GM18499 (cell line): Measurements from ENCODE around the gene CELA1.
"Not testable (repeated sequence)": the region's sequence is repeated elsewhere in the genome, so short reads cannot be mapped to it uniquely, and the experiment has no call there.

Experiments used
- ATAC-seq: cut with Tn5 transposase; IDR thresholded peaks from one replicate; pipeline ENCODE4 v1.9.1; 2021; ENCODE audit warnings: moderate number of reproducible peaks; ENCODE audit not compliant: insufficient read depth, unreplicated experiment

CELA1 gene

GRCh38 chr12:51320695-51321320 lies 25.7 kb downstream of the CELA1 start:
- no peak for ATAC-seq

- no peak for ATAC-seq
Observed at GRCh38 chr12:51320311-51320694, 26.2 kb downstream of the CELA1 start.

- ATAC-seq: no peak
Observed at GRCh38 chr12:51318846-51319599, 27.5 kb downstream of the CELA1 start.

GRCh38 chr12:51318057-51318806 lies 28.2 kb downstream of the CELA1 start:
- not testable (repeated sequence) for ATAC-seq

DNA sequence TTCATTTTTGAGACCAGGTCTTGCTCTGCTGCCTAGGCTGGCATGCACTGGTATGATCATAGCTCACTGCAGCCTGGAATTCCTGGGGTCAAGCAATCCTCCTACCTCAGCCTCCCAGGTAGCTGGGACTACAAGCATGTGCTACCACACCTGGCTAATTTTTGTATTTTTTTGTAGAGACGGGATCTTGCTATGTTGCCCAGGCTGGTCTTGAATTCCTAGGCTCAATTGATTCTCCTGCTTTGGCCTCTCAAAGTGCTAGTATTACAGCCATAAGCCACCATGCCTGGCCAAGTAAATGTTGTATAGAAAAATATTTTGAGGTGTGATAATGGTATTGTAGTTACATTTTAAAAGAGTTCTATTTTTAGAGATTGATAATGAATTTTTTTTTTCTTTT lies 35.1 kb downstream of the CELA1 start:
- ATAC-seq: no peak

DNA sequence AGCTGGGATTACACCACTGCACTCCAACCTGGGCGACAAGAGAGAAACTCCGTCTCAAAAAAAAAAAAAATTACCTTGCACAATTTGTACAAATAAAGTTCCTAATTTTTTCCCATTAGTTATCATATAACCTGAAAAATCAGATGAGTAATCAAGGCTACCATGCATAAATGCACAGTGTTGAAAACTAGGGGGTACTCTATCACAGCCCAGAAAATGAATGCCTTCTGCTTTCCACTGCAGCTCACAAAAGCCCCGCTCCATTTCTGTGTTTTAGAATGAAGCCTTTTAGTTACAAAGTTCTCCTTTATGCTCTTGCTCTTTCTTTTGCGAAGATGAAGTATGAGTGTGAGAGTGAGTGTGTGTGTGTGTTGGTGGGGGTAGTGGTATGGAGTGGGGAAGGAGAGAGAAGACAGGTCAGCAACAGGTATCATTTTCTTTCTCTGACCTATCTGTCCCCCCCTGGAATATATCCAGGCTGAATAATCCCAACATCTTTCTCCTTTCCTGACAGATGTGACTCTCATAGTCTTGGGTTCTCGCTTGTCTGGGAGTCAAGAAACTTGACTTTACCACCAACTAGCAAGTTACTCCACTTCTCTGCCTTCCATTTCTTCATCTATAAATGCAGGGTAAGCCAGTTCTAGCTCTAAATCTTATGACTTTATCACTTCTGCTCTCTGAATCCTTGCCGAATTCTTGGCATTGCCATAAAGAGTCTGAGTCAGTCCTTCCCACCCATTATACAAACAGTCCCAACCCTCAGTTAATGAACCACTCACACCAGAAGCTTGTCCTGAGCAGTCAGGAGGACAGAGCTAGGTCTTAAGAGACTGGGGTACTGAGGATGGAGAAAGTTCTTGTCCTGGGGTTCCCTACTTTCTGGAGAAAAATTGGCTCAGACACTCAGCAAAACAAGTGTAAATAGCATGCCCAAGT lies 38.6 kb downstream of the CELA1 start:
- no peak for ATAC-seq

DNA sequence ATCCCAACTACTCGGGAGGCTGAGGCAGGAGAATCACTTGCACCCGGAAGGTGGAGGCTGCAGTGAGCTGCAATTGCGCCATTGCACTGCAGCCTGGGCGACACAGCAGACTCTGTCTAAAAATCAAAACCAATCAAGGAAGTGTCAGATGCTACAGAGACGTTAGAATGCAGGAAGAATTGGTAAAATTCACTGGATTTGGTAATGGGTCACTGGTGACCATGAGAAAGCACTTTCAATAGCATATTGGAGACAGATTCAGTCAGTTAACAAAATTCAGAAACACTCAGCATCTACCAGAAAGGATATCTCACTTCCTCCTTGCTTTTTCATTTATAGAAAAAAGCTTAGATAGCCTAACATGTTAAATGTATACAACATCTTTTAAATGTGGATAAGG lies 40.0 kb downstream of the CELA1 start:
- ATAC-seq: no peak

DNA sequence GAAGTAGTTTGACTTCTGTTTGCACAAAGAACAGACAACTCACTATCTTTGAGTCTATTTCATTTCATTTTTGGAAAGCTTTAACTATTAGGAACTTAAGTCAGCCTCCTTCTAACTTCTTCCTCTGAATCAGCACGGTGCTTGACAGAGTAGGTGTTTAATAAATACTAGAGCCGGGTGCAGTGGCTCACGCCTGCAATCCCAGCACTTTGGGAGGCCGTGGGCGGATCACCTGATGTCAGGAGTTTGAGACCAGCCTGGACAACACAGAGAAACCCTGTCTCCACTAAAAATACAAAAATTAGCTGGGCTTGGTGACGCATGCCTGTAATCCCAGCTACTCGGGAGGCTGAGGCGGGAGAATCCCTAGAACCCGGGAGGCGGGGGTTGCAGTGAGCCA lies 45.7 kb downstream of the CELA1 start:
- ATAC-seq: not testable (repeated sequence)

DNA sequence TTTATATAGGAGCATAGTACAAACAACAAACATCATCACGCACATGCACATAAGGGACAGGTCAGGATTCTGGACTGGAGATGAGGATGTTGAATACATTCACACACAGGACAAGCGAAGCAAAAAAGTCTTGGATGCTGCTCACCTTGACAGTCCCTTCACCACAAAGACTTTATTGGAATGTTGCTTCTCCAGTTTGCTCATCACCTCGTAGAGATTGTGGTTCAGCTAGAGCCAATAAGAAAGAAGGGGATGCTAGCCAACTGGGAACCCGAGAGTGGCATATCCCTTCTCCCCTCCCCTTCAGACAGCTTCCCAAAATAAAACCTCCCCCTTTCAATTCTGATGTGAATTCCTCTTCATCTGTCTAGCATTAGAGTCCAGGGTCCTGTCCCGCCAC lies 50.8 kb downstream of the CELA1 start:
- no peak for ATAC-seq

- not testable (repeated sequence) for ATAC-seq
Observed at GRCh38 chr12:51294097-51294496, 52.4 kb downstream of the CELA1 start.

DNA sequence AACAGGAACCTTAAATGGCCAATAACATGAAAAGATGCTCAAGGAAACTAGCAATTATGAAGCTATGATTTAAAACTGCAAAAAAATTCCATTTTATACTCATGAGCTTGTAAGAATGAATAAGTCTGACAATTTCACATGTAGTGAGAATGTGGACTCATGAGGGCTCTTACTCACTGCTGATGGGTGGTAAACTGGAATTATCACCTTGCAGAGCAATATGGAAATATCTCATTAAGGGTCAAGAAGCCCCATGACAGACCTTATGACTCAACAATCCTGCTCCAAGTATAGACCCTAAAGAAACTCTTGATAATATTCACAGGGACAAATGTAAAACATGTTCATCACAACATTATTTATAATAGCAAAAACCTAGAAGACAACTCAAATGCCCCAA lies 52.8 kb downstream of the CELA1 start:
- ATAC-seq: no peak

DNA sequence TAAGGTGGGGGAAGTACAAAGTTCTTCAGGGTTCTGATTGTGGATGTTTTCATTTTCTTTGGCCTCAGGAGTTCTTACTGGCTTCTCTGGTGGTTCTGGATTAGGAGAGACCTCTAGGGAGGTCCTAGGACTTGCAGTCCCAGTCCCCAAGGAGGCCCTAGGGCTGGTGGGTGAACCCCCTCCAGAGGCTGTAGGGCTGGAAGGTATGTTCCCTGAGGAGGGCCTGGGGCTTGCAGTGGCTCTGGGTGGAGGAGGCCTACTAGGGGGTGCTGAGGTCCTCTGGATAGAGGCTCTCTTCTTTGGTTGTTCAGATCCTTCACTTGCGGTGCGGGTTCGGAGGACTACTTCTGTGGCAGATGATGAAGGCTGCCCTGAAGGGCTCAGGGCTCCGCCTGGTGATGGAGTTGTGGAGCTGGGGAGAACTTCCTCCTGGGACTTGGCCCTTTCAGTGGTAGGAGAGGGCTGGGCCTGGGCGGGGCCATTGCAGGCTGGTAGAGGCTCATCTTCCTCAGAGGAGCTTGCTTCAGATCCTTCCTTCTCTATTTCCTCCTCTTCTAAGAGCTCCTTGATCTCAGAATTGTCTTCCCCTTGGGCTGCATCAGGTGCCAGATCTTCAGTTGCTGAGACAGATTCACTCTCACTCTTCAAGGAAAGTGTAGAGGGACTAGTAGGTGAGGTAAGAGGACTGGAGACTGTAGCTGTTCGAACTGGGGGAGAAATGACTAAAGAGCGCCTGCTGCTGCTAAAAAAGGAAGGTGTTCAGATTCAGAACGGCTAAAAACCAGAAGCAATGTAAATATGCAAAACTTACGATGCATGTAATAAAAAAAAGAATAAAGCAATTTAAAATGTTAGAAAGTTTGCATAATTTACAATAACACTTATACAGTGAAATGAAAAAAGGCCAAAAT lies 54.6 kb downstream of the CELA1 start:
- ATAC-seq: not testable (repeated sequence)

- no peak for ATAC-seq
Observed at GRCh38 chr12:51285843-51286242, 60.6 kb downstream of the CELA1 start.

DNA sequence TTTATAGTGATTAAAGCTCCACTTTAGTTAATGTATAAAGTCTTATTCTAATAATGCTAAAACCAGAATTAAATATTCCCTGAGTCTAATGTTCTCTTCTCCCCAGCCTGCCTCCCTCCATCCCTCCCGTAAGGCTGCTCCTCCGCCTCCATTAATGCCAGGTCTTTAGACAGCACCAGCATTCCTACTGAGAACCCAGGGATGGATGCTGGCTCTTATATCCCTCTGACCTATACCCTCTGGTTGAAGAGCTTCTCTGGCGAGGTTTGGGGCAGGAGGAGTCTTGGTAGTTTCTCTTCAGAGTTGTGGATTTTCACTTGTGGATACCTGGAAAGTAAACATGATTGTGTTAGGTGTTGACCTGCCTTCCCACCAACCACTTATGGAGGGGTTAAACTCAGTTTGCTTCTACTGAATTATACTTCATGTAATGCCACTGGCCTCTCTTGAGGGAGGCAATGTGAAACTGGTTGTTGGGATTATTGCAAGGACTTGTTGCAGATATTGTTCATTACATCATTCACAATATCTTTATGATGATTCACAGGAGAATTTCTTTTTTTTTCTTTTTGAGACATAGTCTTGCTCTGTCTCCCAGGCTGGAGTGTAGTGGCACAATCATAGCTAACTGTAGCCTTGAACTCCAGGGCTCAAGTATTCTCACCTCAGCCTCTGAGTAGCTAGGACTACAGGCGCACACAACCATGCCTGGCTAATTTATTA lies 65.1 kb downstream of the CELA1 start:
- no peak for ATAC-seq
